SK-N-SH (cell line): ENCODE data around the gene EDEM3.

Experiments used
- CHD2 ChIP-seq: fragments of 150-350 bp; IDR thresholded peaks from 2 replicates; pipeline ENCODE4 v1.6.1; 2018; ENCODE audit warnings: low read length; ENCODE audit not compliant: partially characterized antibody
- ELF1 ChIP-seq: IDR thresholded peaks from 2 replicates; pipeline ENCODE4 v1.4.0; 2012
- EP300 ChIP-seq, 2 experiments: IDR thresholded peaks; 2 replicates each; pipeline versions ENCODE4 v1.4.0 to v1.6.1; 2012; ENCODE audit warnings: borderline replicate concordance in 1 of 2, low read depth in 1 of 2, low read length in 1 of 2
- EZH2phosphoT487 ChIP-seq: fragments of 200-600 bp; sonication (generic); IDR thresholded peaks from 2 replicates; pipeline ENCODE4 v1.6.1; 2017; ENCODE audit warnings: low read depth, mixed run types, mild to moderate bottlenecking, antibody characterized with exemption, moderate library complexity, borderline replicate concordance
- GABPA ChIP-seq: IDR thresholded peaks from 2 replicates; pipeline ENCODE4 v1.4.0; 2012; ENCODE audit warnings: low read depth, mild to moderate bottlenecking
- MAX ChIP-seq: IDR thresholded peaks from 2 replicates; pipeline ENCODE4 v1.4.0; 2012; ENCODE audit warnings: low read depth
- RFX5 ChIP-seq: IDR thresholded peaks from 2 replicates; pipeline ENCODE4 v1.6.1; 2012; ENCODE audit warnings: mild to moderate bottlenecking, improper control_type of control experiment, low read length
- TAF1 ChIP-seq: IDR thresholded peaks from 2 replicates; pipeline ENCODE4 v1.6.1; 2012; ENCODE audit warnings: low read depth, mild to moderate bottlenecking, low read length, moderate library complexity, borderline replicate concordance
- USF2 ChIP-seq: fragments of 150-350 bp; IDR thresholded peaks from 2 replicates; pipeline ENCODE4 v1.6.1; 2017; ENCODE audit warnings: antibody characterized with exemption, low read length, low read depth, borderline replicate concordance
- TF ChIP-seq, protein P1 (sequence below): fragments of 200-600 bp; sonication (generic); IDR thresholded peaks from 2 replicates; pipeline ENCODE4 v1.6.1; 2017; ENCODE audit warnings: antibody characterized with exemption, mild to moderate bottlenecking, moderate library complexity
- TF ChIP-seq, protein P2 (sequence below): IDR thresholded peaks from 2 replicates; pipeline ENCODE4 v1.4.0; 2012; ENCODE audit warnings: low read depth, borderline replicate concordance

GRCh38 chr1:184790642-184791549, 36.2 kb upstream of the EDEM3 start:
- TF ChIP-seq ELF1 (no peak), TAF1 (no peak), EP300 (IDR thresholded peaks at IDR 0.05; ENCODE audit: borderline replicate concordance in 1 of 2, low read depth in 1 of 2, low read length in 1 of 2) (peak; percentile 81 to 87; a peak in 3 of 4 replicates), GABPA (no peak), MAX (no peak), RFX5 (no peak), CHD2 (no peak), USF2 (no peak), EZH2phosphoT487 (no peak)
- TF ChIP-seq, protein P1, sequence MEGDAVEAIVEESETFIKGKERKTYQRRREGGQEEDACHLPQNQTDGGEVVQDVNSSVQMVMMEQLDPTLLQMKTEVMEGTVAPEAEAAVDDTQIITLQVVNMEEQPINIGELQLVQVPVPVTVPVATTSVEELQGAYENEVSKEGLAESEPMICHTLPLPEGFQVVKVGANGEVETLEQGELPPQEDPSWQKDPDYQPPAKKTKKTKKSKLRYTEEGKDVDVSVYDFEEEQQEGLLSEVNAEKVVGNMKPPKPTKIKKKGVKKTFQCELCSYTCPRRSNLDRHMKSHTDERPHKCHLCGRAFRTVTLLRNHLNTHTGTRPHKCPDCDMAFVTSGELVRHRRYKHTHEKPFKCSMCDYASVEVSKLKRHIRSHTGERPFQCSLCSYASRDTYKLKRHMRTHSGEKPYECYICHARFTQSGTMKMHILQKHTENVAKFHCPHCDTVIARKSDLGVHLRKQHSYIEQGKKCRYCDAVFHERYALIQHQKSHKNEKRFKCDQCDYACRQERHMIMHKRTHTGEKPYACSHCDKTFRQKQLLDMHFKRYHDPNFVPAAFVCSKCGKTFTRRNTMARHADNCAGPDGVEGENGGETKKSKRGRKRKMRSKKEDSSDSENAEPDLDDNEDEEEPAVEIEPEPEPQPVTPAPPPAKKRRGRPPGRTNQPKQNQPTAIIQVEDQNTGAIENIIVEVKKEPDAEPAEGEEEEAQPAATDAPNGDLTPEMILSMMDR, result no peak
- TF ChIP-seq, protein P2, sequence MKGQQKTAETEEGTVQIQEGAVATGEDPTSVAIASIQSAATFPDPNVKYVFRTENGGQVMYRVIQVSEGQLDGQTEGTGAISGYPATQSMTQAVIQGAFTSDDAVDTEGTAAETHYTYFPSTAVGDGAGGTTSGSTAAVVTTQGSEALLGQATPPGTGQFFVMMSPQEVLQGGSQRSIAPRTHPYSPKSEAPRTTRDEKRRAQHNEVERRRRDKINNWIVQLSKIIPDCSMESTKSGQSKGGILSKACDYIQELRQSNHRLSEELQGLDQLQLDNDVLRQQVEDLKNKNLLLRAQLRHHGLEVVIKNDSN, result no peak
